ENCODE data around the gene ACSF3. TPM values are rescaled to one million over a fixed set of nuclear protein-coding genes. Genes with fewer than 3 reads are reported as not detected.

ACSF3 gene
- polyA plus RNA-seq, 1 donor: 17.9 TPM

- DNase-seq: no peak
Observed at GRCh38 chr16:89095491-89095951, 1.9 kb downstream of the ACSF3 start.

- DNase-seq: no peak
Observed at GRCh38 chr16:89096042-89096717, 2.5 kb downstream of the ACSF3 start.

DNA sequence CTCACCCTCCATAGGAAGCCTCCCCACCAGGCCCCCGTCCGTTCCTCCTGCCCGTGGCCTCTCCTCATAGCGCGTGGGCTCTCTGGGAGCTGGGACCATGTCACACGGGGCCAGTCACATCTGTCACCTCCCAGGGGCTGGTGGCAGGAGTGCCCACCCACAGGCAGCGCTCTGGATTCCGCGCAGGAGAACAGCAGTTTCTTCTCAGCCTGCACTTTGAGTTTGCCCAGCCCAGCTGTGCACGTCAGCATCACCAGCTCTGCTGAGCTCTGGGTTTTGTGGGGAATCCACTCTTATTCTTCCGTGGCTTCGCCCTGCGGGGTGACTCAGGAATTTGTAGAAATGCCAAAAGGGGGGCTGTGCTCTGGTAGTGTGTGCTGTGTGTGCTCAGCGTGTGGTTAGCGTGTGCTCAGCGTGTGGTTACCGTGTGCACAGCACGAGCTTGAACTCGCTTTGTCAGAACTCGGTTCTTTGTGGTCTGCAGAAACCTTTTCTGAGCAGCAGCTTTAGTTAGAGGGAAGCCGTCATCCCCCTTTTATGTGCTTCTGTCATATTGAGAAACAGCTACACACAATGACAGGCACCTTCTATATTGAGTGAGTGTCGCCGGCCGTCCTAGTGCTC lies 3.2 kb downstream of the ACSF3 start:
- DNase-seq: no peak

DNA sequence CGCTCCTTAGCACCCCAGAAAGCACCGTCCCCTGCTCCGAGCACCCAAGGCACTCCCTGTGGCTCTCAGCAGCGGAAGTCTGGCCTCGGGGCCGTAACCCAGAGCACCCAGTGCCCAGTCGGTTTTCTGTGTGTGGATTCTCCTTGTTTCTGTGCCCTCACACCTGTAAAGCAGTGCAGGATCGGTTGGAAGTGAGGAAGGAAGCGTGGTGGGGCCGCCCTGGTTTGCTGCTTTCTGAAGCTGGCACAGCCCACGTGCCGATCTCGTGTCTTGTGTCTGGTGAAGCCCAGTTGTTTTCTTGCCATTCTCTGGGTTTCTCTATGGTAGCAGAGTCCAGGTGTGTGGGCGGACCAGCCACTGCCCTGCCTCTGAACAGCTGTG lies 3.7 kb downstream of the ACSF3 start:
- no peak for DNase-seq

- DNase-seq: no peak
Observed at GRCh38 chr16:89098767-89099430, 5.2 kb downstream of the ACSF3 start.

- no peak for DNase-seq
Observed at GRCh38 chr16:89099905-89100304, 6.3 kb downstream of the ACSF3 start.

DNA sequence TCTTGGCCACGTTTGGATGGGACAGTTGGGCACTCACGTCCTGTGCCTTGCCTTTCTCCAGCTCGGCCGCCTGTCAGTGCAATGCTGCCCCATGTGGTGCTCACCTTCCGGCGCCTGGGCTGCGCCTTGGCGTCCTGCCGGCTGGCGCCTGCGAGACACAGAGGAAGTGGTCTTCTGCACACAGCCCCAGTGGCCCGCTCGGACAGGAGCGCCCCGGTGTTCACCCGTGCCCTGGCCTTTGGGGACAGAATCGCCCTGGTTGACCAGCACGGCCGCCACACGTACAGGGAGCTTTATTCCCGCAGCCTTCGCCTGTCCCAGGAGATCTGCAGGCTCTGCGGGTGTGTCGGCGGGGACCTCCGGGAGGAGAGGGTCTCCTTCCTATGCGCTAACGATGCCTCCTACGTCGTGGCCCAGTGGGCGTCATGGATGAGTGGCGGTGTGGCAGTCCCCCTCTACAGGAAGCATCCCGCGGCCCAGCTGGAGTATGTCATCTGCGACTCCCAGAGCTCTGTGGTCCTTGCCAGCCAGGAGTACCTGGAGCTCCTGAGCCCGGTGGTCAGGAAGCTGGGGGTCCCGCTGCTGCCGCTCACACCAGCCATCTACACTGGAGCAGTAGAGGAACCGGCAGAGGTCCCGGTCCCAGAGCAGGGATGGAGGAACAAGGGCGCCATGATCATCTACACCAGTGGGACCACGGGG lies 7.1 kb downstream of the ACSF3 start:
- DNase-seq: no peak

- DNase-seq: no peak
Observed at GRCh38 chr16:89101303-89102040, 7.8 kb downstream of the ACSF3 start.

DNA sequence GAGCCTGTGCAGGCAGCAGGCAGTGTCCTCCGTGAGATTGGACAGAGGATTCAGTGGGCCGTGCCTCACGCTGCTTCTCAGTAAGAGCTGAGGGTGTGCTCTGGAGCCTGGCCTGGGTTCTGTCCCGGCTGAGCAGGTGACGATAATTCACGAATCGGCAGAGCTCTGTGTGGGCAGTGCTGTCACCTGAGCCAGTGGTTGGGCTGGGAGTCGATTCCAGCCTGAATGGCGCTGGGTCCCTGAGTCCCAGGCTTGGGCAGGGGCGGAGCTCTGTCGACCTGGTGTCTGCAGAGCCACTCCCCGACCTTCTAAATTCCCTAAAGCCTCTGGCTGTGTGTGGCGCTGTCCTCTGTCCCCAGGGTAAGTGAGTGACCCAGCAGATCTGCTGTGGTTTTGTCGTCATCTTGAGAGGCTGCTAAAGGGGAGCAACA lies 8.4 kb downstream of the ACSF3 start:
- no peak for DNase-seq

GRCh38 chr16:89102481-89103073 lies 8.9 kb downstream of the ACSF3 start:
- DNase-seq: no peak

DNA sequence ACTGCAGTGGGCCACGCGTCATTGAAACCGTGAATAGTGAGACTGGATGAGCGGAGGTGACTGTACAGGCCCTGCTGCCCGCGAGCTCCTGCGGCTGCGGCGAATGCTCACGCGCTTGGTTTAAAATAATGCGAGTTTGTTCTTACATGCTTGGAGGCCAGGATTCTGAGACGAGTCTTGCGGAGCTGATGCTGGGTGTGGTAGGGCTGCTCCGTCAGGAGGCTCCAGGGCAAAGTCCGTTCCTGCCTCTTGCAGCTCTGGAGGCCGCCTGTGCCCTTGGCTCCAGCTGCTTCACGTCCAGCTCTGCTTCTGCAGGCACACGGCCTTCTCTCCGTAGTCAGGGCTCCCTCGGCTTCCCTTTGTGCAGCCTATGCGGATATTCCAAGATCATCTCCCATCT lies 9.5 kb downstream of the ACSF3 start:
- no peak for DNase-seq

DNA sequence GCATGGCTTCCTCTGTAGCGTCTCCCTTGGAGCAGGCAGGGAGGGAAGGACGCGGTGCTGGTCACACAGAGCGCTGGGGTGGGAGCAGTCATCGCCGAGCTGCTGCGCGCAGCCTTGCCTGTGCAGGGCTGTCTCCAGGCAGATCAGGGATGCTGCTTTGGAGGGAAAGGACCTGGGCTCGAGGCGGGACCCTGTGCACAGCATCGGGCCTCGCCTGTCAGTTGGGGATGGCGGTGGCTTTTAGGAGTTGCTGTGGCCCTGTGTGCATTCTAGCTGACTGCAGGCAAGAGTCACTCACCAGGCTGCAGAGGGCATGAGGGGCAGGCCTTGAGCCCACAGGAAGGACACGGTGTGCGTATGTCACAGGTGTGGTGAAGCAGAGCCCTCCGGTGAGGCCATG lies 10.1 kb downstream of the ACSF3 start:
- DNase-seq: no peak

DNA sequence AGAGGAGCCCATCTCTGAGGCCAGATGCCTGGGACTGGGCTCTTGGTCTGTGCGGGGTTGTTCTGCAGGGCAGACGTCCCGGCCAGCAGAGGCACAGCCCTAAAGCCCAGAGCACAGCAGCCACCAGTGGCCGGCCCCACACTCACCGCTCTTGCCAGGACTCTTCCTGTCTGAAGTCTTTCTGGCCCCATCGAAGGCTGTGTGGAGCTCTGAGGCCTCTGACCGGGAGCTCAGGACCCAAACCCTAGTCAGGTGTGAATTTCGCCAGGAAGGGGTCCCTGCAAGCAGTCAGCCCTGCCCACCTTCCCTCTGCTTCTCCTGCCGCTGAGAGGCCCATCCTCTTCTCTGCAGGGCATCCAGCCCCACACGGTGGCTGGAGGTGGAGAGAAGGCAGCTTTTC lies 10.7 kb downstream of the ACSF3 start:
- DNase-seq: no peak

GRCh38 chr16:89104930-89105571 lies 11.4 kb downstream of the ACSF3 start:
- DNase-seq: no peak

DNA sequence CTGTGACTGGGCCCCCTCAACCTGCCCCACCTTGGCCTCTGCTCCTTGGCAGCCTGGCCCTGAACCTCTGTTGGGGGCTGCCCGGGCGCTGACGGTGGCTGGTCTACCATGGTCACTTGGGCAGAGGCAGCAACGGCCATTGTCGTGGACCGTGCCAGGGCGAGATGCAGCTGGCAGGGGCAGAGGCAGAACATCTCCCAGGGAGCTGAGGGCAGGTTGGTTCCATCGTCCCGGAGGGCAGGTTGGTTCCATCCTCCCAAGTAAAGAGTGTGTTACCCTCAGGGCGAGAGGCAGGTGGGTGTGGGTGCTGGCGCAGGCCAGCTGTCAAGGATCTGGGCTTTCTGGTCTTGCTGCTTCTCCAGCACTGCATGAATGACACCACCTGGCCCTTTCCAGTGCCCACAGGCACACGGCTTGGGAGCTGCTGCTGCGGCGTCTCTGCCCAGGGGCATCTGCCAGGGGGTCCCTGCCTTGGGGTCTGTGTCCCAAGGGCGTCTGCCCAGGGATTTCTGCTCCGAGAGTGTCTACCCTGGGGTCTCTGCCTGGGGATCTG lies 12.0 kb downstream of the ACSF3 start:
- DNase-seq: no peak

GRCh38 chr16:89106533-89107202 lies 13.0 kb downstream of the ACSF3 start:
- DNase-seq: no peak

DNA sequence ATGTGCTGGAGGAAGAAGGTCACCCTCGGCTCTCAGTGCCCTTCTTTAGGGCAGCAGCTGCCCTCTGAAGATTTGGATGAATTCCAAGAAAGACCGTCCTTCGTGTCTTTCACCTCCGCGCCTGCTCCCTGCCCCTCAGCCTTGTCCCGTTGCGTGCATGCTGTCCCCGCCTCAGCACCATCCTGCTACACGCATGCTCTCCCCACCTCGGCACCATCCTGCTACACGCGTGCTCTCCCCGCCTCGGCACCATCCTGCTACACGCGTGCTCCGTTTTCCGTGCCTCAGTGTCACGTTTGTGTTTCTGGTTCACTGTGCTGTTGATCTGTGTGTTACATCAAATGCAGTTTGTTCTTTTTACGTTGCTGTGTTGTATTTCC lies 13.5 kb downstream of the ACSF3 start:
- no peak for DNase-seq

DNA sequence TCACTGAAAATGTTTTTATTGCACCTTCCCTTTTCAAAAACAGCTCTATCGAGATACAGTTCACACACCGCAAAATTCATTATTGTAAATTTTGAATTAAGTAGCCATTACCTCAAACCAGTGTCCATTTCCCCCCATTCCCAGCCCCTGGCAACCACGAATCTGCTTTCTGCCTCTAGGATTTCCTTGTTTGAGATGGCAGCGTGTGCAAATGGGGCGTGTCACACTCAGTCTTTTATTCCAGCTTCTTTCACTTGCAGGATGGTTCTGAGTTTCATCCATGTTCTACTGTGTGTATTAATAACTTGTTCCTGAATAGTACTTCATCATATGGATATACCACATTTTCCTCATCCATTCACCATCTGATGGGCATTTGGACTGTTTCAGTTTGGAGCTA lies 14.8 kb downstream of the ACSF3 start:
- DNase-seq: no peak

DNA sequence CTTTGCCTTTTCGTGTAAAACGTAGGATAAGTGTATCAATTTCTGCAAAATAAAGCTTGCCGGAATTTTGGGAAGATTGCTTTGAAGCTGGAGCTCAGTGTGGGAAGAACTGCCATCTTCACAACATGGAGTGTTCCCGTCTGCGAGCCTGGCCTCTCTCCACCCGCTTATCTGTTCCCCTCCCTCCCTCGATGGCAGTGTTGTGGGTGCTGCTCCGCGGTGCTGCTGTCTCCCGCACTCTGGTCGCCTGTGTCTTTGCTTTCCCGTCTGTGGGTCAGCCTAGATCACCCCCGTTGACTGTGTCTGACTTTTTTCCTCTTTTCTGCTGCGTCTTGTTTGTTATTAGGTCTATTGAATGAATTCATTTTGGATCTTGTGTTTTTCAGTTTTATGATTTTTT lies 17.0 kb downstream of the ACSF3 start:
- DNase-seq: no peak

DNA sequence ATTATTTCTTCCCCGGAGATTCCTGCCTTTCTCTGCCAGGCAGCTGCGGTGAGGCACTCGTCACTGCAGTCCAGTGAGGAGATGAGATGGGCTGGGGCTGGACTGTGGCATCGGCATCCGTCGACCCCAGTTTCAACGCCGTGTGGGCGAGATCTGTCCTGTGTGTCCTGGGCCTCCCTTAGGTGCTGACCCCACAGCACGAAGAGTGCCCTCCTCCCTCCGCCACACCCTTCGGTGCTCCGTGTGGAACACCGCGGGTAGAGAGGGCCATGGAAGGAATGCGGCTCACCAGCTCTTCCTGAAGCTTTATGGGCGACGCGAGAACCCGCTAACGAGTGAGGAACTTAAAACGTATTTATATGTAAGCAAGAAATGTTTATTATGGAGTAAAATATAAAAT lies 17.6 kb downstream of the ACSF3 start:
- DNase-seq: no peak

Measured in hindlimb muscle (tissue), 1 donor.